Measurements from ENCODE around the gene GMDS. TPM values are rescaled to one million over a fixed set of nuclear protein-coding genes. Genes with fewer than 3 reads are reported as not detected.

The GMDS gene
- total and polyA plus RNA-seq, 2 of the 13 experiments (the other 11 are each of a cell fraction or from before 2014, with no cell fraction given): 64.4 to 112 TPM

GRCh38 chr6:2225422-2226392 lies 19.7 kb downstream of the GMDS start (continued):
- TF ChIP-seq ARID5B (CRISPR knock-in tag; IDR thresholded peaks at IDR 0.05) (peak; percentile 99), CREB1 (IDR thresholded peaks at IDR 0.05) (peak; percentile 55), CREB1 (CRISPR knock-in tag; IDR thresholded peaks at IDR 0.05) (peak; percentile 88), SP140L (CRISPR knock-in tag; IDR thresholded peaks at IDR 0.05; ENCODE audit: borderline replicate concordance) (no peak), BCL3 (CRISPR knock-in tag; IDR thresholded peaks at IDR 0.05) (no peak), SIX4 (CRISPR knock-in tag; IDR thresholded peaks at IDR 0.05) (peak; percentile 75), ZNF281 (CRISPR knock-in tag; IDR thresholded peaks at IDR 0.05; ENCODE audit: borderline replicate concordance) (no peak; the same call in 1 of the 2 replicates), CENPT (CRISPR knock-in tag; IDR thresholded peaks at IDR 0.05; ENCODE audit: low read depth) (no peak), ZBTB37 (CRISPR knock-in tag; IDR thresholded peaks at IDR 0.05) (no peak), PREB (CRISPR knock-in tag; IDR thresholded peaks at IDR 0.05) (no peak), MXD1 (CRISPR knock-in tag; IDR thresholded peaks at IDR 0.05) (no peak), DNMT3B (CRISPR knock-in tag; conservative IDR thresholded peaks at IDR 0.05) (0 out of 2 replicates have a peak, but pooled peaks have one; percentile 55), SNAPC2 (CRISPR knock-in tag; IDR thresholded peaks at IDR 0.05) (no peak; the same call in 1 of the 2 replicates), ZFP82 (CRISPR knock-in tag; IDR thresholded peaks at IDR 0.05; ENCODE audit: borderline replicate concordance) (peak; percentile 49; the same call in 1 of the 2 replicates), SMAD1 (CRISPR knock-in tag; IDR thresholded peaks at IDR 0.05; ENCODE audit: borderline replicate concordance, low read depth) (no peak), FOSL1 (CRISPR knock-in tag; IDR thresholded peaks at IDR 0.05; ENCODE audit: borderline replicate concordance) (peak; percentile 49; the same call in 1 of the 2 replicates), ZNF557 (CRISPR knock-in tag; IDR thresholded peaks at IDR 0.05) (no peak)
